Hematopoietic multipotent progenitor cell treated with erythropoietin and hydrocortisone succinate and interleukin-3 and kit ligand, for 15 days (in vitro differentiated cells): Measurements from ENCODE around the gene ECE1.
A peak's percentile ranks its signal among the peaks of the same experiment; 100 is the strongest.

Experiments
- DNase-seq: peaks from one replicate; pipeline ENCODE4 v3.0.0-alpha.2; 2015; ENCODE audit warnings: low spot score

Gene ECE1

GRCh38 chr1:21289700-21290545, at the start of gene ECE1:
TSS of gene ECE1 (minus strand) at chr1:21290463. CDS start at chr1:21290414, 49 bp downstream.
- DNase-seq, result no peak

GRCh38 chr1:21339356-21340229, 49.3 kb upstream of the ECE1 start:
- DNase-seq, result no peak

- no peak for DNase-seq
Measured at GRCh38 chr1:21338573-21339355, 48.5 kb upstream of the ECE1 start.

GRCh38 chr1:21337928-21338572, 47.8 kb upstream of the ECE1 start:
- DNase-seq, result peak; percentile 42

GRCh38 chr1:21337454-21337927, 47.2 kb upstream of the ECE1 start:
- DNase-seq, result no peak

- no peak for DNase-seq
Measured at GRCh38 chr1:21337010-21337437, 46.8 kb upstream of the ECE1 start.

GRCh38 chr1:21335750-21336224, 45.5 kb upstream of the ECE1 start:
- no peak for DNase-seq

GRCh38 chr1:21335088-21335691, 44.9 kb upstream of the ECE1 start:
- no peak for DNase-seq

- DNase-seq, result peak; percentile 63
Measured at GRCh38 chr1:21334214-21335087, 44.2 kb upstream of the ECE1 start.

- no peak for DNase-seq
Measured at GRCh38 chr1:21333824-21334213, 43.6 kb upstream of the ECE1 start.

- DNase-seq, result no peak
Measured at GRCh38 chr1:21332554-21333311, 42.5 kb upstream of the ECE1 start.

- DNase-seq, result no peak
Measured at GRCh38 chr1:21331752-21332478, 41.7 kb upstream of the ECE1 start.

- DNase-seq, result no peak
Measured at GRCh38 chr1:21330544-21330943, 40.3 kb upstream of the ECE1 start.

- DNase-seq, result no peak
Measured at GRCh38 chr1:21329209-21329844, 39.1 kb upstream of the ECE1 start.

- DNase-seq, result no peak
Measured at GRCh38 chr1:21327566-21328323, 37.5 kb upstream of the ECE1 start.

GRCh38 chr1:21326861-21327344, 36.6 kb upstream of the ECE1 start:
- DNase-seq, result no peak
